H1 (cell line): ENCODE results near the gene IPO11. TPM values are rescaled to one million over a fixed set of nuclear protein-coding genes. Genes with fewer than 3 reads are reported as not detected.

Experiments
- CTCF ChIA-PET: fragments of 300-600 bp; sonication (Branson Sonifier 250); formaldehyde crosslinking; loops from one replicate; lab custom pipeline; 2021; ENCODE audit not compliant: partially characterized antibody; lab: Charles Lee
- POLR2A ChIA-PET: fragments of 300-600 bp; sonication (Branson Sonifier 250); formaldehyde crosslinking; loops from one replicate; lab custom pipeline; 2021; ENCODE audit warnings: inconsistent platforms; ENCODE audit not compliant: partially characterized antibody; lab: Charles Lee
- DNase-seq, 2 experiments: peaks; one replicate each; pipeline versions ENCODE4 v3.0.0 to v3.0.0-alpha.2; 2010 to 2022; ENCODE audit warnings: low spot score in 2 of 2, low read depth in 1 of 2, mixed read lengths in 1 of 2
- FAIRE-seq: peaks from 2 replicates; lab custom pipeline; 2011; peaks lifted over from hg19 to GRCh38; lab: Jason Lieb, UNC
- H2AFZ ChIP-seq: 2 replicates; pipeline ENCODE4 v1.8.1; 2012; ENCODE audit warnings: low read length, inconsistent platforms
- H2AK5ac ChIP-seq: 2 replicates; pipeline ENCODE4 v1.6.1; 2013; ENCODE audit warnings: low read depth, low read length
- H2BK120ac ChIP-seq: replicated peaks from 2 replicates; pipeline ENCODE3; 2013; ENCODE audit warnings: low read depth, low read length, inconsistent platforms
- H2BK12ac ChIP-seq: 2 replicates; pipeline ENCODE4 v1.6.1; 2013; ENCODE audit warnings: low read depth, low read length
- H2BK15ac ChIP-seq: 2 replicates; pipeline ENCODE4 v1.6.1; 2013; ENCODE audit warnings: low read length
- H2BK20ac ChIP-seq: 2 replicates; pipeline ENCODE4 v1.6.1; 2013; ENCODE audit warnings: low read length
- H2BK5ac ChIP-seq: 2 replicates; pipeline ENCODE4 v1.6.1; 2013; ENCODE audit warnings: low read depth, low read length
- H3K14ac ChIP-seq: 2 replicates; pipeline ENCODE4 v1.6.1; 2013; ENCODE audit warnings: inconsistent platforms; ENCODE audit not compliant: insufficient read length
- H3K18ac ChIP-seq: 2 replicates; pipeline ENCODE4 v1.6.1; 2013; ENCODE audit warnings: low read length; ENCODE audit errors: extremely low read depth
- H3K23ac ChIP-seq: 2 replicates; pipeline ENCODE4 v1.6.1; 2013; ENCODE audit warnings: inconsistent platforms; ENCODE audit not compliant: insufficient read length
- H3K23me2 ChIP-seq: 2 replicates; pipeline ENCODE4 v1.6.1; 2013; ENCODE audit warnings: low read depth, low read length
- H3K27ac ChIP-seq: 2 replicates; pipeline ENCODE4 v1.6.1; 2011; ENCODE audit warnings: low read depth, low read length, inconsistent platforms
- H3K27me3 ChIP-seq, 4 experiments: replicated peaks in 1 of 4; 1 replicate in 1 of 4; 2 replicates in 3 of 4; pipeline versions ENCODE4 v1.6.1 to v1.8.1; 2011 to 2013; ENCODE audit warnings: low read length in 3 of 4, mild to moderate bottlenecking in 3 of 4, inconsistent platforms in 2 of 4, mixed read lengths in 2 of 4, moderate library complexity in 1 of 4; ENCODE audit not compliant: control insufficient read depth in 3 of 4, insufficient read depth in 3 of 4; ENCODE audit errors: extremely low read depth in 1 of 4
- H3K36me3 ChIP-seq, 4 experiments: 2 replicates each; pipeline versions ENCODE4 v1.6.1 to v1.8.1; 2011 to 2013; ENCODE audit warnings: mild to moderate bottlenecking in 4 of 4, low read length in 3 of 4, moderate library complexity in 2 of 4, control low read depth in 1 of 4, inconsistent platforms in 1 of 4; ENCODE audit not compliant: insufficient read depth in 4 of 4, control insufficient read depth in 2 of 4
- H3K4ac ChIP-seq: replicated peaks from 2 replicates; pipeline ENCODE3; 2013; ENCODE audit warnings: low read length, low read depth, mixed read lengths, inconsistent platforms; ENCODE audit not compliant: insufficient read length
- H3K4me1 ChIP-seq, 4 experiments: replicated peaks in 1 of 4; 1 replicate in 1 of 4; 2 replicates in 3 of 4; pipeline versions ENCODE4 v1.6.1 to v1.8.1; 2011 to 2013; ENCODE audit warnings: low read length in 3 of 4, inconsistent platforms in 2 of 4, mixed read lengths in 1 of 4; ENCODE audit not compliant: insufficient read depth in 4 of 4, control insufficient read depth in 3 of 4
- H3K4me2 ChIP-seq, 2 experiments: 2 replicates each; pipeline versions ENCODE4 v1.6.1 to v1.8.1; 2011 to 2013; ENCODE audit warnings: low read depth in 2 of 2, low read length in 2 of 2, control low read depth in 1 of 2, inconsistent platforms in 1 of 2, mild to moderate bottlenecking in 1 of 2; ENCODE audit not compliant: insufficient read depth in 1 of 2
- H3K4me3 ChIP-seq, 4 experiments: fragments of 200-600, 300-600 bp in 1 of 4; sonication (generic), shearing (Covaris generic), sonication (Bioruptor Twin) in 1 of 4; 2 replicates each; pipeline versions ENCODE4 v1.5.1 to v1.8.1; 2011 to 2016; ENCODE audit warnings: low read length in 4 of 4, low read depth in 3 of 4, control low read depth in 2 of 4, inconsistent platforms in 2 of 4, mild to moderate bottlenecking in 2 of 4, mixed read lengths in 1 of 4, moderate library complexity in 1 of 4; ENCODE audit not compliant: insufficient read depth in 2 of 4; ENCODE audit errors: extremely low read depth in 1 of 4
- H3K56ac ChIP-seq: replicated peaks from 2 replicates; pipeline ENCODE3; 2013; ENCODE audit warnings: low read depth, mild to moderate bottlenecking, mixed read lengths, low read length, inconsistent platforms; ENCODE audit not compliant: insufficient read length
- H3K79me1 ChIP-seq: 2 replicates; pipeline ENCODE4 v1.6.1; 2013; ENCODE audit warnings: low read depth, low read length, control low read depth
- H3K79me2 ChIP-seq, 2 experiments: 2 replicates each; pipeline versions ENCODE4 v1.6.1 to v1.8.1; 2012 to 2013; ENCODE audit warnings: low read length in 2 of 2, mild to moderate bottlenecking in 2 of 2, inconsistent platforms in 1 of 2; ENCODE audit not compliant: insufficient read depth in 2 of 2, control insufficient read depth in 1 of 2
- H3K9ac ChIP-seq, 4 experiments: replicated peaks in 1 of 4; 1 replicate in 1 of 4; 2 replicates in 3 of 4; pipeline versions ENCODE4 v1.6.1 to v1.8.1; 2011 to 2013; ENCODE audit warnings: low read depth in 3 of 4, low read length in 3 of 4, control low read depth in 2 of 4, mild to moderate bottlenecking in 2 of 4, moderate library complexity in 2 of 4, inconsistent platforms in 1 of 4; ENCODE audit errors: extremely low read depth in 1 of 4
- H3K9me3 ChIP-seq, 2 experiments: 2 replicates each; pipeline versions ENCODE4 v1.6.1 to v1.8.1; 2012 to 2013; ENCODE audit warnings: mild to moderate bottlenecking in 2 of 2, moderate library complexity in 2 of 2, control low read depth in 1 of 2, inconsistent platforms in 1 of 2, low read depth in 1 of 2, low read length in 1 of 2, mixed read lengths in 1 of 2; ENCODE audit not compliant: insufficient read depth in 2 of 2
- H4K20me1 ChIP-seq, 2 experiments: replicated peaks in 1 of 2; 2 replicates each; pipeline versions ENCODE3 to v1.8.1; 2011 to 2013; ENCODE audit warnings: inconsistent platforms in 2 of 2, low read length in 2 of 2, mild to moderate bottlenecking in 1 of 2; ENCODE audit not compliant: insufficient read depth in 2 of 2, control insufficient read depth in 1 of 2
- H4K5ac ChIP-seq: 2 replicates; pipeline ENCODE4 v1.6.1; 2013; ENCODE audit warnings: low read length, low read depth, mixed read lengths, inconsistent platforms; ENCODE audit not compliant: insufficient read length
- H4K8ac ChIP-seq: 2 replicates; pipeline ENCODE4 v1.8.0; 2013; ENCODE audit warnings: mild to moderate bottlenecking, moderate library complexity, low read length, inconsistent platforms; ENCODE audit not compliant: insufficient read depth; ENCODE audit errors: extremely low read depth
- H4K91ac ChIP-seq: replicated peaks from 2 replicates; pipeline ENCODE3; 2013; ENCODE audit warnings: low read length, mixed read lengths, inconsistent platforms; ENCODE audit not compliant: insufficient read length
- ASH2L ChIP-seq: fragments of 200-600, 300-600 bp; sonication (generic); IDR thresholded peaks from one replicate; pipeline ENCODE4 v1.7.1; 2017; ENCODE audit warnings: low read length
- CBX8 ChIP-seq: fragments of 300-800, 300-1000 bp; sonication (generic); IDR thresholded peaks from 2 replicates; pipeline ENCODE4 v1.7.1; 2016; ENCODE audit warnings: low read depth, low read length, borderline replicate concordance
- POLR2AphosphoS5 ChIP-seq: IDR thresholded peaks from 2 replicates; pipeline ENCODE4 v1.6.1; 2011; ENCODE audit warnings: low read depth, low read length
- SIX5 ChIP-seq: IDR thresholded peaks from 2 replicates; pipeline ENCODE4 v1.6.1; 2011; ENCODE audit warnings: mild to moderate bottlenecking, low read depth, low read length
- SP2 ChIP-seq: IDR thresholded peaks from 2 replicates; pipeline ENCODE4 v1.6.1; 2012; ENCODE audit warnings: mild to moderate bottlenecking, low read length, inconsistent platforms
- TAF1 ChIP-seq: IDR thresholded peaks from 2 replicates; pipeline ENCODE4 v1.6.1; 2011; ENCODE audit warnings: mild to moderate bottlenecking, low read depth, low read length
- WGBS, 2 experiments: shearing (Covaris generic) in 1 of 2; methylation state at CpG; one replicate each; pipeline versions ENCODE4 v1.1.6 to v1.1.7; 2013 to 2015; ENCODE audit warnings: low lambda C conversion rate in 2 of 2, mixed read lengths in 2 of 2, inconsistent platforms in 1 of 2, low coverage in 1 of 2, missing lambda C conversion rate in 1 of 2; ENCODE audit not compliant: insufficient replicate concordance in 2 of 2, insufficient coverage in 1 of 2, insufficient read length in 1 of 2; ENCODE audit errors: extremely low coverage in 1 of 2, missing lambda C conversion rate in 1 of 2; 5-methylcytosine and 5-hydroxymethylcytosine counted together
- polyA plus RNA-seq, 7 experiments: library from polyadenylated mRNA; depleted of rRNA in 3 of 7; stranded (reverse) in 5 of 7; unstranded in 2 of 7; fragments of >200 nt in 5 of 7; fragments of 200-250 nt in 2 of 7; gene quantifications; 1 replicate in 5 of 7; 2 replicates in 1 of 7; 4 replicates in 1 of 7; pipeline versions ENCODE4 v1.2.1 to v1.2.3, GENCODE V29; 2011 to 2013; ENCODE audit warnings: missing spikeins in 2 of 7, mixed read lengths in 2 of 7
- total RNA-seq: library from RNA; stranded (reverse); fragmentation: NEBNext Ultra II Directional; extraction: Animal tissue kit (Norgen Biotek cat#: 25700); gene quantifications from 2 replicates; pipeline ENCODE4 v1.2.1, GENCODE V29; 2021

IPO11 gene
- total and polyA plus RNA-seq, 2 of the 8 experiments (the other 6 are each of a cell fraction or from before 2014, with no cell fraction given): 23.6 to 64.4 TPM

GRCh38 chr5:62621280-62621679 is 208.7 kb downstream of the IPO11 start:
- no peak overlapping the region for H3K23ac ChIP-seq
- peak overlapping the region in 1 of 4 experiments; percentile 6; a peak in 1 of 8 replicates for H3K4me3 ChIP-seq
- WGBS, 2 experiments: 19% methylated on average over 6 of the region's 6 CpGs; no CpG with 5 or more reads in 1 of the 2 experiments
- H2BK15ac ChIP-seq: no peak overlapping the region
- H3K18ac ChIP-seq: no peak overlapping the region
- ChIA-PET CTCF (no interaction called here), POLR2A (no interaction called here)
- H3K79me1 ChIP-seq: no peaks in the 10 kb centered on the region
- H2BK5ac ChIP-seq: no peak overlapping the region
- no peaks in the 10 kb centered on the region for H3K36me3 ChIP-seq
- H3K27ac ChIP-seq: no peak overlapping the region
- H4K8ac ChIP-seq: no peak overlapping the region
- H4K91ac ChIP-seq: no peak overlapping the region
- H3K9ac ChIP-seq: no peak overlapping the region
- H2BK12ac ChIP-seq: no peak overlapping the region
- H4K5ac ChIP-seq: no peak overlapping the region
- no peak overlapping the region for H3K4ac ChIP-seq
- H2AFZ ChIP-seq: no peak overlapping the region
- H2AK5ac ChIP-seq: no peak overlapping the region
- peak; percentile 91 for FAIRE-seq
- no peaks in the 10 kb centered on the region for H4K20me1 ChIP-seq
- TF ChIP-seq POLR2AphosphoS5: no peak
- no peak for TF ChIP-seq CBX8
- TF ChIP-seq SP2: no peak
- 0 out of 2 replicates have a peak, but pooled peaks have one; percentile 29 for TF ChIP-seq TAF1
- TF ChIP-seq SIX5: 0 out of 2 replicates have a peak, but pooled peaks have one; percentile 10
- TF ChIP-seq ASH2L: peak; percentile 40
- no peaks in the 10 kb centered on the region for H3K23me2 ChIP-seq
- DNase-seq: peak; percentile 56 to 74
- H3K14ac ChIP-seq: no peak overlapping the region
- no peaks in the 10 kb centered on the region for H3K9me3 ChIP-seq
- no peaks in the 10 kb centered on the region for H3K27me3 ChIP-seq
- H3K56ac ChIP-seq: no peak overlapping the region
- no peaks in the 10 kb centered on the region; a peak in 1 of 4 replicates for H3K79me2 ChIP-seq
- no peak overlapping the region for H2BK120ac ChIP-seq
- peaks cover 0 to 4% (median 3%) of the 10 kb centered on the region in 4 experiments; a peak in 4 of 7 replicates for H3K4me1 ChIP-seq
- no peak overlapping the region for H2BK20ac ChIP-seq
- H3K4me2 ChIP-seq: peak overlapping the region; percentile 40 to 51; a peak in 3 of 4 replicates
